ENCODE results near the gene FNDC11.

The FNDC11 gene

GRCh38 chr20:63582382-63583063, 28.6 kb downstream of the FNDC11 start:
- Histone ChIP-seq H4K5ac (ENCODE audit: low read length) (no peak overlapping the region), H3K18ac (ENCODE audit: low read length) (no peak overlapping the region), H3K79me1 (ENCODE audit: low read length) (no peaks in the 10 kb centered on the region), H3K4me1 (ENCODE audit: control insufficient read depth, low read depth, low read length) (no peaks in the 10 kb centered on the region), H3K27me3 (ENCODE audit: insufficient read depth, low read length, poor library complexity) (no peaks in the 10 kb centered on the region), H3K4me3 (ENCODE audit: low read length) (no peak overlapping the region), H3K27ac (ENCODE audit: low read depth, low read length) (no peak overlapping the region), H3K56ac (ENCODE audit: low read length) (no peak overlapping the region), H4K8ac (ENCODE audit: low read depth, low read length) (no peak overlapping the region), H2BK5ac (ENCODE audit: low read length) (no peak overlapping the region), H3K23ac (ENCODE audit: low read length) (no peak overlapping the region), H3K4me2 (ENCODE audit: low read length) (no peak overlapping the region), H2BK120ac (ENCODE audit: low read depth, low read length) (no peak overlapping the region), H2AK5ac (ENCODE audit: low read length) (no peak overlapping the region), H3K79me2 (ENCODE audit: control insufficient read depth, insufficient read depth, low read length) (no peaks in the 10 kb centered on the region), H2BK15ac (replicated peaks; ENCODE audit: low read depth) (no peak overlapping the region), H3K36me3 (ENCODE audit: control insufficient read depth, insufficient read depth, low read length) (no peaks in the 10 kb centered on the region), H3K9ac (ENCODE audit: low read length) (no peak overlapping the region), H3K4ac (ENCODE audit: low read depth, low read length) (no peak overlapping the region)
- no CpG with 5 or more reads among the region's 23 CpGs for WGBS (ENCODE audit: extremely low coverage, insufficient coverage, low lambda C conversion rate)
- no peak for DNase-seq

DNA sequence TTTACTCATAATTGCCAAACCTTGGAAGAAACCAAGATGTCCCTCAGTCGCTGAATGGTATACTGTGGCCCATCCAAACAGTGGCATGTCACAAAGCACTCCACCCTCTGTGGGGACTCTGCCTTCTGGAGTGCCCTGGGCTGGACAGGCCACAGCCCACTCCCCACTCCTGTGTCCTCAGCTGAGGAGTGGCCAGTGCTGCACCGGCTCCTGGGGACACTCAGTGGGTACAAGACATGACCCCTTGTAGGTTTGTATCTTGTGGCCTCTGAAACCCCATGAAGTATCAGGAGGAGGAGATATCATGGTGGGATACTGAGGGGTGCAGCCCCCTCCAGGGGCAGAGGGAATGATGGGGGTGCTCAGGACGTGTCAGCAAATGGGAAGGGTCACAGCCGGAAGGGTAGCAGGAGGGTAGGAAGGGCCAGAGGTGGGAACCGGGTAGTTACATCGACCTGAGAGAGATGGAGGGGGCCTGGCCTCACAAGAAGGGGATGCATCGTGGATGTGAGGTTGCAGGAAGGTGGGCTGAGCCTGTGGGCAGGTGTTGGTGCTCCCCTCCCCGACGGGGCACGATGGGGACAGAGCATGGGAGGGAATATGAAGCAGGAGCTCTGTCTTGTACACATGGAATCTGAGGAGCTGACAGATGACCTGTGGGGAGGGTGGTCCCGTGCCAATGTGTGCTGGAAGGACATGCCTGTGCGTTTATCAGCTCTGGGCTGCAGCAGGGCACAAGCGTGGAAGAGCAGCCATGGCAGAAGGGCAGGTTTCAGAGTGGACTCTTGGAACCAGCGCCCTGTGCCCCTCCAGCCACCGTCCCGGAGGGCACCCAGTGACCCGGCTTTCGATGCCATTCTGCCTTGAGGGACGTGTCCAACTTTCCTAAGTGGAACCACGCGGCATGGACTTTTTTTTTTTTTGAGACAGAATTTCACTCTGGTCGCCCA, 31.9 kb downstream of the FNDC11 start:
- no peak for DNase-seq
- H2BK15ac ChIP-seq (replicated peaks; ENCODE audit: low read depth), result no peak overlapping the region
- H2BK5ac ChIP-seq (ENCODE audit: low read length), result no peak overlapping the region
- H2BK120ac ChIP-seq (ENCODE audit: low read depth, low read length), result no peak overlapping the region
- no CpG with 5 or more reads among the region's 22 CpGs for WGBS (ENCODE audit: extremely low coverage, insufficient coverage, low lambda C conversion rate)
- H3K4ac ChIP-seq (ENCODE audit: low read depth, low read length), result no peak overlapping the region
- no peaks in the 10 kb centered on the region for H3K79me2 ChIP-seq (ENCODE audit: control insufficient read depth, insufficient read depth, low read length)
- H3K4me3 ChIP-seq (ENCODE audit: low read length), result no peak overlapping the region
- H3K9ac ChIP-seq (ENCODE audit: low read length), result no peak overlapping the region
- no peaks in the 10 kb centered on the region for H3K4me1 ChIP-seq (ENCODE audit: control insufficient read depth, low read depth, low read length)
- H3K36me3 ChIP-seq (ENCODE audit: control insufficient read depth, insufficient read depth, low read length), result no peaks in the 10 kb centered on the region
- H3K27ac ChIP-seq (ENCODE audit: low read depth, low read length), result no peak overlapping the region
- H3K18ac ChIP-seq (ENCODE audit: low read length), result no peak overlapping the region
- H3K23ac ChIP-seq (ENCODE audit: low read length), result no peak overlapping the region
- no peak overlapping the region for H4K8ac ChIP-seq (ENCODE audit: low read depth, low read length)
- no peak overlapping the region for H4K5ac ChIP-seq (ENCODE audit: low read length)
- H2AK5ac ChIP-seq (ENCODE audit: low read length), result no peak overlapping the region
- no peaks in the 10 kb centered on the region for H3K79me1 ChIP-seq (ENCODE audit: low read length)
- H3K27me3 ChIP-seq (ENCODE audit: insufficient read depth, low read length, poor library complexity), result no peaks in the 10 kb centered on the region
- no peak overlapping the region for H3K4me2 ChIP-seq (ENCODE audit: low read length)
- no peak overlapping the region for H3K56ac ChIP-seq (ENCODE audit: low read length)

GRCh38 chr20:63586797-63587196, 32.8 kb downstream of the FNDC11 start:
- Histone ChIP-seq H3K4me1 (ENCODE audit: control insufficient read depth, low read depth, low read length) (no peaks in the 10 kb centered on the region), H3K36me3 (ENCODE audit: control insufficient read depth, insufficient read depth, low read length) (peaks cover 2% of the 10 kb centered on the region), H3K4ac (ENCODE audit: low read depth, low read length) (no peak overlapping the region), H2BK15ac (replicated peaks; ENCODE audit: low read depth) (no peak overlapping the region), H3K79me1 (ENCODE audit: low read length) (no peaks in the 10 kb centered on the region), H4K5ac (ENCODE audit: low read length) (no peak overlapping the region), H3K4me3 (ENCODE audit: low read length) (no peak overlapping the region), H2BK5ac (ENCODE audit: low read length) (no peak overlapping the region), H3K9ac (ENCODE audit: low read length) (no peak overlapping the region), H4K8ac (ENCODE audit: low read depth, low read length) (no peak overlapping the region), H3K27ac (ENCODE audit: low read depth, low read length) (no peak overlapping the region), H2AK5ac (ENCODE audit: low read length) (no peak overlapping the region), H3K23ac (ENCODE audit: low read length) (no peak overlapping the region), H3K27me3 (ENCODE audit: insufficient read depth, low read length, poor library complexity) (no peaks in the 10 kb centered on the region), H3K4me2 (ENCODE audit: low read length) (no peak overlapping the region), H3K56ac (ENCODE audit: low read length) (no peak overlapping the region), H3K18ac (ENCODE audit: low read length) (no peak overlapping the region), H2BK120ac (ENCODE audit: low read depth, low read length) (no peak overlapping the region), H3K79me2 (ENCODE audit: control insufficient read depth, insufficient read depth, low read length) (no peaks in the 10 kb centered on the region)
- no CpG with 5 or more reads among the region's 17 CpGs for WGBS (ENCODE audit: extremely low coverage, insufficient coverage, low lambda C conversion rate)
- DNase-seq, result no peak

- Histone ChIP-seq H3K4me2 (ENCODE audit: low read length) (no peak overlapping the region), H3K18ac (ENCODE audit: low read length) (no peak overlapping the region), H4K8ac (ENCODE audit: low read depth, low read length) (no peak overlapping the region), H2BK15ac (replicated peaks; ENCODE audit: low read depth) (no peak overlapping the region), H2BK120ac (ENCODE audit: low read depth, low read length) (no peak overlapping the region), H3K4me1 (ENCODE audit: control insufficient read depth, low read depth, low read length) (no peaks in the 10 kb centered on the region), H3K4me3 (ENCODE audit: low read length) (no peak overlapping the region), H3K56ac (ENCODE audit: low read length) (no peak overlapping the region), H3K79me2 (ENCODE audit: control insufficient read depth, insufficient read depth, low read length) (no peaks in the 10 kb centered on the region), H3K27ac (ENCODE audit: low read depth, low read length) (no peak overlapping the region), H2BK5ac (ENCODE audit: low read length) (no peak overlapping the region), H2AK5ac (ENCODE audit: low read length) (no peak overlapping the region), H3K27me3 (ENCODE audit: insufficient read depth, low read length, poor library complexity) (no peaks in the 10 kb centered on the region), H3K36me3 (ENCODE audit: control insufficient read depth, insufficient read depth, low read length) (peaks cover 2% of the 10 kb centered on the region), H4K5ac (ENCODE audit: low read length) (no peak overlapping the region), H3K23ac (ENCODE audit: low read length) (no peak overlapping the region), H3K79me1 (ENCODE audit: low read length) (no peaks in the 10 kb centered on the region), H3K4ac (ENCODE audit: low read depth, low read length) (no peak overlapping the region), H3K9ac (ENCODE audit: low read length) (no peak overlapping the region)
- DNase-seq, result no peak
- no CpG with 5 or more reads among the region's 12 CpGs for WGBS (ENCODE audit: extremely low coverage, insufficient coverage, low lambda C conversion rate)
These were observed 33.3 kb downstream of the FNDC11 start for GRCh38 chr20:63587256-63587655.

DNA sequence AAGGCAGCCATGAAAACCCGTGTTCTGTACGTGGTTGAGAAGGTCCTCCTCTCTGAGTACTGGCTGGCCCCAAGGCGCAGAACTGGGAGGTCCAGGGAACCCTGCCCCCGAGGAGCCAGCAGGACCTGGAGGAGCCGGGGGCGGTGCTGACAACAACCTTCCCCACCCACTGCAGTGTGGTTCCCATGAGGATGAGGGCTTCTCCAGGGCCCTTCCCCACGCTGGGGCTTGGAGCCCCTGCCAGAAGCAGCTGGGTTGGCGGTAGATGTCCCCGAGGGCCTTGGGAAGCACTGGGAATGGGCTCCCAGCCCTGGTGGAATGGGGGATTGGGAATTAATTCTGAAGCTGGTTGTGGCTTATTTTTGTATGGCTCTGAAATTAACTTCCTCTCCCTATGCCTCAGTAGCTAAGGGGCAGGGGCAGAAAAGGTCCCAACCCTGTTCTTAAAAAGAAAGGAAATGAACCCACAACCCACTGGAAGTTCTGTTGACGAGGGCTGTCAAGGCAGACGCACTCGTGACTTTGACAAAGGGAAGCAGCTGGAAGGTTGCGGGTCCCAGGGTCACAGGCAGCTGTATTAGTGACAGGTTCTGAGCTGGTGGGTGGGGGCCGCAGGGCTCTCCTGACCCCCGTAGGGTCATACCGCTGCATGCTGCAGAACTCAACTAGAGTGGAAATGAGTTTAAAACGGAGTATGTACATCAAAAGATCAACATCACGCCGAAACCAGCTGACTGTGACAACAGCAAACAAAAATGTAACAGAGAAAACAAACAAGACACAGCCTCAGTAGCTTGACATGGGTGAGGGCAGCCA, 34.0 kb downstream of the FNDC11 start:
- no peak overlapping the region for H2BK5ac ChIP-seq (ENCODE audit: low read length)
- no peak overlapping the region for H2BK15ac ChIP-seq (replicated peaks; ENCODE audit: low read depth)
- no peak for DNase-seq

More for the DNA sequence above, 34.0 kb downstream of the FNDC11 start:
- Histone ChIP-seq H3K27me3 (ENCODE audit: insufficient read depth, low read length, poor library complexity) (no peaks in the 10 kb centered on the region), H2AK5ac (ENCODE audit: low read length) (no peak overlapping the region), H3K18ac (ENCODE audit: low read length) (no peak overlapping the region), H2BK120ac (ENCODE audit: low read depth, low read length) (no peak overlapping the region), H4K8ac (ENCODE audit: low read depth, low read length) (no peak overlapping the region), H3K4ac (ENCODE audit: low read depth, low read length) (no peak overlapping the region), H3K79me1 (ENCODE audit: low read length) (no peaks in the 10 kb centered on the region), H3K4me2 (ENCODE audit: low read length) (no peak overlapping the region), H4K5ac (ENCODE audit: low read length) (no peak overlapping the region), H3K56ac (ENCODE audit: low read length) (no peak overlapping the region), H3K36me3 (ENCODE audit: control insufficient read depth, insufficient read depth, low read length) (peaks cover 2% of the 10 kb centered on the region), H3K79me2 (ENCODE audit: control insufficient read depth, insufficient read depth, low read length) (no peaks in the 10 kb centered on the region), H3K27ac (ENCODE audit: low read depth, low read length) (no peak overlapping the region), H3K4me1 (ENCODE audit: control insufficient read depth, low read depth, low read length) (no peaks in the 10 kb centered on the region), H3K23ac (ENCODE audit: low read length) (no peak overlapping the region), H3K9ac (ENCODE audit: low read length) (no peak overlapping the region), H3K4me3 (ENCODE audit: low read length) (no peak overlapping the region)
- no CpG with 5 or more reads among the region's 19 CpGs for WGBS (ENCODE audit: extremely low coverage, insufficient coverage, low lambda C conversion rate)
